ENCODE data around the gene GREB1.

The GREB1 gene

DNA sequence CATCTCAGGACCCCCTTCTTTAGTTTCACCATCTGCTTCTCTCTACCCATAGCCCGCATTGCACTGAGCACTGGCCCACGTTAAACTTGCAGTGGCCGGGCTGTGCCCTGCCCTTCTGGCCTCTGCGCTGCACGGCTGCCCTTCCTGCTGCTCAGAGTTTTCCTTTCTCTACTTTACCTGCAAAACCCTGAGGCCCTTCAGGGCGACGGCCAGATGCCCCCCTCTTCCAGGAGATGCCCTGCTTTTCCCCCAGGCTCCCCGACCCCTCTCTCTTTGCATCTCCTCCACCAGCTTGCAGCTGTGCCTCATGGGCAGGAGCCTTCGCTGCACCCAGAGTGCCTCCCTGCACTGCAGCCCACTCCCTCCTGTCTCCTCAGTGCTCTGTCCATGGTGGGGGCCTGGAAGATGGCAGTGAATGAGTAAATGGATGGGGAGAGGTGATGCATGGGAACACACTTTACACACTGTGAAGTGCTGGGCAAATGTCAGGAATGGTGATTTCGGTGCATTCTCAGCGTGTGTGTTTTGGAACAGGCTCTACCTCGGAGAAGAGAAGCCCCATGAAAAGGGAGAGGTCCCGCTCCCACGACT is 82.3 kb downstream of the GREB1 start:
- DNase-seq, result no peak

DNA sequence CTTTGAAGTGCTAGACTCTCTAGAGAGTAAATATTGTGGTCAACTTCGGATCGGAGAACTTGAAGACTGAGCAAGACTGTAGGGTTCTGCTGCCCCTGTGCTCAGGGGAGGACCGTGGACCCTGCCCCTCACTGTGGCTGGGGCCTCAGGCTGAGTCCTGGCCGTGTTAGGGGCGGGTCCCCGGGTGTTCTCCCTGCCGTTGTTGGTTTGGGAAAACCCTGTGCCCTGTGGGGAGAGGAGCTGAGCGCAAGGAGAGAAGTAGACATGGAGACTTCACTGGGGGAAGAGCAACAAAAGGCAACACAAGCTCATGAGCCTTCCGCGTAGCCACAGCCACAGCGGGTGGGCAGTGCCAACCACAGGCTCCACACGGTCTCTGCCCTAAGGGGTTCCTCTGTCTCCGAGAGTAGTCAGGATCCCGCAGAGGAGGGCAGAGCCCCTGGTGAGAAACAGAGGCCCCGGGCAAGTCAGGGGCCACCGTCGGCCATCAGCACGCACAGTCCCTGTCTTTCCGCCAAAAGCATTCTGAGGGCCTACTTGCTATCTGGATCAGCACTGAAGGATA is 83.1 kb downstream of the GREB1 start:
- no peak for DNase-seq

DNA sequence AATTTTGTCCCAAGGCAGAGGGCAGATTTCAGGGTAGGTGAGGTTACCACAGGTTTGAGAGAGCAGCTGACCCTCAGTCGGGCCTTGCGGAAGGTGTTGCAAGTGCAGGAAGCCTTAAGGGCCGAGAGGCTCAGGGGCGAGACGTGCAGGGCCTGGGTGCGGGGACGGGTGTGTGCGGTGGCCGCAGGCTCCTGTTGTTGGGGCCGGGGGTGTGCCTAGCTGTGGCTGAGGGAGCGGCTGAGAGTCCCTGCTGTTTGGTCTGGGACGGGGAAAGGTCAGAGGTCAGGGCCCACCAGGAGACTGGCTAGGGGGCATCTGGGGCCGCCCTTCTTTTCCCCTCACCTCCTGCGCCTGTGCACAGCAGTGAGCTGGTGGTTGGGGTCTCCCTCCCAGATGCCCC is 83.7 kb downstream of the GREB1 start:
- no peak for DNase-seq

DNA sequence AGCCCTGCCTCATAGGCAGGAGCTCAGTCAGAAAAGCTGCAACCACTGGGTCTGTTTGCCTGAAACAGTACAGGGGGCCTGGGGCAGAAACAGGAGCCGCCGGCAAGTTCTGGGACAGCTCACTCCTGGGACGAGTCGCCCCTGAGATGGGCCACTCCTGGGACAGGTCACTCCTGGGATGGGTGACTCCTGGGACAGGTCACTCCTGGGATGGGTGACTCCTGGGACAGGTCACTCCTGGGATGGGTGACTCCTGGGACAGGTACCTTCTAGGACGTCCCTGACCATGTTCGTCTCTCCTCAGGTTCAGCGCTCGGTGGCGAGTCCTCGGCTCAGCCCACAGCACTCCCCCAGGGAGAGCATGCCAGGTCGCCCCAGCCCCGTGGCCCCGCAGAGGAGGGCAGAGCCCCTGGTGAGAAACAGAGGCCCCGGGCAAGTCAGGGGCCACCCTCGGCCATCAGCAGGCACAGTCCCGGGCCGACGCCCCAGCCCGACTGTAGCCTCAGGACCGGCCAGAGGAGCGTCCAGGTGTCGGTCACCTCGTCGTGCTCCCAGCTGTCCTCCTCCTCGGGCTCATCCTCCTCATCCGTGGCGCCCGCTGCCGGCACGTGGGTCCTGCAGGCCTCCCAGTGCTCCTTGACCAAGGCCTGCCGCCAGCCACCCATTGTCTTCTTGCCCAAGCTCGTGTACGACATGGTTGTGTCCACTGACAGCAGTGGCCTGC is 84.3 kb downstream of the GREB1 start:
- no peak for DNase-seq

DNA sequence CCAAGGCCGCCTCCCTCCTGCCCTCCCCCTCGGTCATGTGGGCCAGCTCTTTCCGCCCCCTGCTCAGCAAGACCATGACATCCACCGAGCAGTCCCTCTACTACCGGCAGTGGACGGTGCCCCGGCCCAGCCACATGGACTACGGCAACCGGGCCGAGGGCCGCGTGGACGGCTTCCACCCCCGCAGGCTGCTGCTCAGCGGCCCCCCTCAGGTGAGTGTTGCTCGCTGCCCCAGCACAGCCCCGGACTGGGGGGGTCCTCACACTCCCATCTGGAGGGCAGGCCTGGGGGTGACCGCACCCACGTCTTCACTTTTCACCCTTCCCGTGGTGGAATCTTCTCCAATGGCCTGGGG is 84.8 kb downstream of the GREB1 start:
- no peak for DNase-seq

DNA sequence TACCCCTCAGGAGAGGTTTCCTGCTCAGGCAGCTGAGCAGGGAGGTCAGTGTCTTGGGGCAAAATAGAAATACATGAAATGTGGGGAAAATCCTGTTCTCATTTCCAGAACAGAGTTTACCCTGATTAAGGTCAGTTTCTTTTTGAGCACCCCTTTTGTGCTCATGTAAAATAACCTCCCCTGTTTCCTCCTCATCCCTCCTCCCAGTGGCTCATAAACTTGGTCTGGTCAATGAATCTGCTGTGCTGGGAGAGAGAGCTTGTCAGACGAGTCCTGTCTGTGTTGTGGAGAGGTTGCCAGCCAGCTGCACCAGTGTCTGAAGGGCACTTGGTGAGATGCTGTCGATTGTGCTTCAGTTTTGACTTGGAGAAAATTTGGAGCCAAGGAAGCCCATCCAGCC is 87.6 kb downstream of the GREB1 start:
- DNase-seq, result no peak

DNA sequence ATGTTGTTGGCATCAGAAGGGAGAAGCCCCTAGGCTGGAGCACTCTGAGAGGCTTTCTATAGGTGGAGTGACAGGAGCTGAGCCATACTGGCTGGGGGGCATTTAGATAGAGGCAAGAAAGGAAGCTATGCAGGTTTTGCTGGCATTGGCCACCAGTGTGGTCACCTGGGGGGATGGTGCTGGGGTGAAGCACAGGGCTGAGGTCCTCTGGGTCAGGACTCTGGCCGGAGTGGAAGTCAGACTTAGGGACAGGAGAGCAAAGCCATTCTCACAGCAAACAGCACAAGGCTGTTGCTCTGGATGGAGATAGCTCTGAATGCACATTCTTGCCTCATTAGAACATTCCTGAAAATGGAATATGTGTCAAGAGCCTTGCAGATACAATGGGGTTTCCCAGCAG is 88.8 kb downstream of the GREB1 start:
- DNase-seq, result no peak

DNA sequence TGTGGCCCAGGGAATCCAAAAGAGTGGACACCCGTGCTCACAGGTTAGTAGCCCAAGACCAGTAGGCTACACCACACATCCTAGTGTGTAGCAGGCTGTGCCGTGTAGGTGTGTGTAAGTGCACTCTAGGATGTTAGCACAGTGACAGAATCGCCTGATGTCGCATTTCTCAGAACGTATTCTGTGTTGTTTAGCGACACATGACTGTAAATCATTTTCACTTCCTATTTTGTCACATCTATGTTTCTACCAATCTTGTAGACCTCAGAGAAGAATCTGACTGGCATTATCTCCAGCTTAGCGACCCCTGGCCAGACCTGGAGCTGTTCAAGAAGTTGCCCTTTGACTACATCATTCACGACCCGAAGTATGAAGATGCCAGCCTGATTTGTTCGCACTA is 91.0 kb downstream of the GREB1 start:
- DNase-seq, result no peak

DNA sequence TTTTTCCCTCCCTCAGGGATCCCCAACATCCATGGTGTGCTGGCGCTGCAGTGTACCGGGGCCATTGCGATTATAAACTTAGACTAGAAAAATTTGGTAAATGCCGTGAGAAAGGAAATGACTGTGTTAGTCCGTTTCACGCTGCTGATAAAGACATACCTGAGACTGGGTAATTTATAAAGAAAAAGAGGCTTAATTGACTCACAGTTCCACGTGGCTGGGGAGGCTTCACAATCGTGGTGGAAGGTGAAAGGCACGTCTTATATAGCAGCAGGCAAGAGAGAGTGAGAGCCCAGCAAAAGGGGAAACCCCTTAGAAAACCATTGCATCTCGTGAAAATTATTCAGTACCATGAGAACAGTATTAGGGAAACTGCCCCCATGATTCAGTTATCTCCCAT is 91.8 kb downstream of the GREB1 start:
- DNase-seq, result no peak

DNA sequence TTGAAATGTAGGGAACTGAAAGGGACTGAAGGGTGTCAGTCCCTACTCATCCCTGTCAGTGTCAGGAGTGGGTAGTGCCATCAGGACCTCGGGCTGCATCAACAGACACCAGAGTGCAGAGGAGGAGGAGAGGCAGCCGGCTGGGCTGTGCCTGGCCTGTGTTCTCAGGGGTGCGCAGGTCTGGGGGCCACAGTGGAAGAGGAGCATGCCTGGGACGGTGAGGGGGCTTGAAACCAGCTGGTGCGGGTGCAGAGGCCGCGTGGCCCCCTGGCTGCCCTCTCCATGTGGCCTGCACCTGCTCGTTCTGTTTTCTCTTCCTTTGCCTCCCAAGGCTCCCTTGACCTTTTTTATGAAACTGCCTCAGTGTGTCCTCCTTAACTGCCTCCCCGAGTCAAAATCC is 94.8 kb downstream of the GREB1 start:
- no peak for DNase-seq

DNA sequence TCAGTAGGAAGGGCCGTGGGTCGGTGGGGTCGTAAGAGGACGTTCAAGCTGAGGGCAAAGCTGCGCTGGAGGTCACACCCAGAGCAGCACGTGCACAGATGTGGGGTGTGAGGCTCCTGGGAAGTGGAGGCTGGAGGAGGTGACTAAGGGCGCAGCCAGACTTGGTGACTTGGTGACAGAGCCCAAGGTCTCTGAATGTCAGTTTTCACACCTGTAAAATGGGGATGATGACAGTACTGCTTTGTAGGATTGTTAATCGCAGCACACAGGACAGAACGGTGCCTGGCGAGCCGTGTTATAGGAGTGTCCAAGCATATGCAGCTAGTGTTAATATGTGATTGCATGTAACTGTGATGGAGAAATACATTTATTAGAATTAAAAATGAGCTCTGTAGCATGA is 95.4 kb downstream of the GREB1 start:
- DNase-seq, result no peak

DNA sequence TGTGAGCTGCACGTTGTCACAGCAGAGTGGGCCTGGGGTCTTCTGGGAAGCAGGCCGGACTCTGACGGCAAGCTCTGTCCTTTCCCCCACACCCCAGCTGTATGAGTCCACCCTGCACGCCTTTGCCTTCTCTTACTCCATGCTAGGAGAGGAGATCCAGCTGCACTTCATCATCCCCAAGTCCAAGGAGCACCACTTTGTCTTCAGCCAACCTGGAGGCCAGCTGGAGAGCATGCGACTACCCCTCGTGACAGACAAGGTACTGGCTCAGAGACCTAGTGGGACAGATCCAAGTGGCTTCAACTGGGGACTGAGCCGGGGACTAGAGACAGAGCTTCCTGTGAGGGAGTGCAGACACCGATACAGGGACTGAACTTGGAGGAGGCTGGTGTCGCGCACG is 96.0 kb downstream of the GREB1 start:
- DNase-seq, result no peak

DNA sequence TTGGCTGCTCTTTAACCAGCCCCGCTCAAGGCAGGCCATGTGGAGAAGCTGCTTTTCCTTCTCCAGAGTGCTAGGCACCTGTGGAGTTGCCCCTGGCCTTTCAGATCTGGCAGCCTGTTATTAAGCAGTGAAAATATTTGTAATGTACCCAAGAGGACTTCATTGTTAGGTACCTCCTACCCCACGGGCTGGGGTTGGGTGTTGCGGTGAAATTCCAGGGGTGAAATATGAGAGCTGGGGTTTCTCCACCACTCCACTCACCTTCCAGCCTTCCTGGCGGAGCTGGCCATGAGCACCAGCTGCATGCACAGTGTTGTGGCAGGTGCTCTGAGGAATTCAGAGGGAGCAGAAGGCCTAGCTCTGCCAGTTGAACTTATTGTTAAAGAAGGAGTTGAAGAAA is 97.0 kb downstream of the GREB1 start:
- no peak for DNase-seq

DNA sequence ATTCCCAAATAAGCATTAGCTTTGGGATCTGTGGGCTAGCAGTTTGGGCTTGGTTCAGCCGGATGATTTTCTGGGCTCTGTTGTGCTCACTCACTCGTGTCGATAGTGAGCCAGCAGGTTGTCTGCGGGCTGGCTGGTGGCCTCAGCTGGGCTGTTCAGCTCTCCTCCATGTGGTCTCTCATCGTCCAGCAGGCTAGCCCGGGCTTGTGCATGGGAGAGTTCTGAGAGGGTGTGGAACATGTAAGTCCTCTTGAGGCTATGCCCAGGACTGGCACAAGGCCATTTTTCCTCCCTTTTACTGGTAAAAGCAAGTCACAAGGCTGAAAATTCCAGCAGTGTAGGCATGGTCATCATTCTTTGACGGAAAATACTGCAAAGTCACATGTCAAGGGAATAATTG is 97.6 kb downstream of the GREB1 start:
- no peak for DNase-seq

DNA sequence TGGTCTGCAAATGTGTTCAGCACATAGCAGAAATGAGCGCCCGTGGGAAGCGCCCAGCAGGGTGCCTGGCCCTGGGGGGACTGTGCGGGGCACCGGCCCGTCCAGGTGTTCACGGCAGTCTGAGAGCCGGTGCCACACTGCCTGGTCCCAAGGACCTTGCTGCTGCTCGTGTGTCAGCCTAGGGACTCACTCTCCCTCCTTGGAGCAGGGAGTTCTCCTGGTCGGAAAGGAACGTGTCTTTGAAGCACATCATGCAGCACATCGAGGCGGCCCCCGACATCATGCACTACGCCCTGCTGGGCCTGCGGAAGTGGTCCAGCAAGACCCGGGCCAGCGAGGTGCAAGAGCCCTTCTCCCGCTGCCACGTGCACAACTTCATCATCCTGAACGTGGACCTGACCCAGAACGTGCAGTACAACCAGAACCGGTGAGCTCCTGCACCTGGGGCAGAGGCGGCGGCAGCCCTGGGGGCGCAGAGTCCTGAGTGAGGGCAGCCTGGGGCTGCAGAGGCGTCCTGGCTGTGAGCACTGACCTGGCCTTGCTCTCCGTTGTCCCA is 100.2 kb downstream of the GREB1 start:
- DNase-seq, result no peak

DNA sequence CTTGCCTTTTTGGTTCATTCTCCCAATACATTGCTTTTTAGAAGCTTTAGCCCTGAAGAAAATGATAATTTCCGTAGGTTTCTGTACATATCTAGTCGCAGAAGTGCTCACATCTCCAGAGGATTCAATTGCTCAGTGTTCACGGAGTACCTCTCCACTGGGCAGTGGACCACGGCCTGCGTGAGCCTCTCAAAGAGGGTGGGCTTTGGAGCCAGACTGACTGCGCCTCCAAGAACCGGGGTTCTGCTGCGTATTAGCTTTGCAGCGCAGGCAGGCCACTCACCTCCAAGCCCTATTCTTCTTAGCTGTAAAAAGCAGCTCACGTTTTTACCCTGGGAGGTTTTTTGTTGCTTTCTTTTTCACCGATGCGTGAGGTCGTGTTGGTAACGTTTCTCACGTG is 100.7 kb downstream of the GREB1 start:
- DNase-seq, result no peak

DNA sequence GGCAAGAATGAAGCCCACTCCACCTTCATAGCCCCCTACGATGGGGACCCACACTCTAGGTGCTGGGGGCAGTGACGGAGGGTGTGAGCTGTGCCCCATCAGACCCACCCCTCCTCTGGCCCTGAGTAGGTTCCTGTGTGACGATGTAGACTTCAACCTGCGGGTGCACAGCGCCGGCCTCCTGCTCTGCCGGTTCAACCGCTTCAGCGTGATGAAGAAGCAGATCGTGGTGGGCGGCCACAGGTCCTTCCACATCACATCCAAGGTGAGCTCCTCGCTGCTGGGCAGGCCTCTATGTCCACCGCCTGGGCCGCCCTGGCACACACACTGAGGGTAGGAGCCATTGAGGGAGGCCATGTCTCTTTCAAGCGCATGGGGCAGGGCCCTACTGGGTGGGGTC is 101.3 kb downstream of the GREB1 start:
- no peak for DNase-seq

DNA sequence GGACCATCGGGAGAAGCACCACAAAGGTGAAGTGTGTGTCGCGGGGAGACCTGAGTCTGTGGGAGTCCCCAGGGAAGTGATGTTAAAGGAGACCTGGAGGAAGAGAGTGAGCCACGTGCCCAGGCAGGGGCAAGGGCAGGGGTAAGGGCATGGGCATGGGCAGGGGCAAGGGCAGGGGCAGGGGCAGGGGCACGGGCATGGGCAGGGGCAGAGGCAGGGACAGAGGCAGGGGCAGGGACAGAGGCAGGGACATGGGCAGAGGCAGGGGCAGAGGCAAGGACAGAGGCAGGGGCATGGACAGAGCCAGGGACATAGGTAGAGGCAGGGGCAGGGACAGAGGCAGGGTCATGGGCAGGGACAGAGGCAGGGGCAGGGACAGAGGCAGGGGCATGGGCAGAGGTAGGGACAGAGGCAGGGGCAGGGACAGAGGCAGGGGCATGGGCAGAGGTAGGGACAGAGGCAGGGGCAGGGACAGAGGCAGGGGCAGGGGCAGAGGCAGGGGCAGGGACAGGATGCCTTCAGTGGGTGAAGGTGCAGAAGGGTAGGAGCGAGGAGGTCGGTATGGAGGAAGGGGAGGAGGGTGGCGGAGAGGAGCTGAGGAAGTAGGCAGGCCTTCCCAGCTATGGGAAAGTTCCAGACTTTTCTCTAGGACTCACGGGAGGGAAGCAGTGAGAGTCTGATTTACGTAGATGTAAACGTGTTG is 102.9 kb downstream of the GREB1 start:
- DNase-seq, result no peak

DNA sequence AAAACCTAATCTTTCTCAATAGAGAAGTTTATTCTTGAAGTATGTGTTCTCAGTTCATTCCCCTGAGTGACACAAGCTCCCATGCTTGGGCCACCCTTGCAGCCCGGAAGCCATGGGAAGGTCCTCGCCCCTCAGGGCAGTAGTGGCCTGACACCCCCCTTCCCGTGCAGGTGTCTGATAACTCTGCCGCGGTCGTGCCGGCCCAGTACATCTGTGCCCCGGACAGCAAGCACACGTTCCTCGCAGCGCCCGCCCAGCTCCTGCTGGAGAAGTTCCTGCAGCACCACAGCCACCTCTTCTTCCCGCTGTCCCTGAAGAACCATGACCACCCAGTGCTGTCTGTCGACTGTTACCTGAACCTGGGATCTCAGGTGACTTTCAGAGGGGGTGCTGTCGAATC is 103.7 kb downstream of the GREB1 start:
- no peak for DNase-seq

DNA sequence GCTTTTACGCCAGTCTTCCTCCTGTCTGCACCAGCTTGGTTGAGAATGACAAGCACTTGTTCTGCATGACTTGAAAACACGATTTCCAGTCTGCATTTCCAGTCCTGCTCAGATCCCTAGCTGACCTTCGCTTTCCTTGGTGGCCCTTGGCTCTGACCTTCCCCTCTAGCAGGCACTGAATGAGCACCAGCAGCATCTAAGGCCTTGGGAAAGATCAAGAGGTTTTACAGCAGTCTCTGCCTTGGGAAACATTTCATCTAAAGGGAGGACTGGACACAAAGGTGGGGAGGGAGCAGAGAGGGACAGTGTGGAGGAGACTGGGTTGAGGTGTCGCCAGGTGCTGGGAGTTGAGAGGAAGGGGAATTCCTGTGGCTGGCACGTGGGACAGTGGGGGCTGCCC is 105.7 kb downstream of the GREB1 start:
- DNase-seq, result no peak

DNA sequence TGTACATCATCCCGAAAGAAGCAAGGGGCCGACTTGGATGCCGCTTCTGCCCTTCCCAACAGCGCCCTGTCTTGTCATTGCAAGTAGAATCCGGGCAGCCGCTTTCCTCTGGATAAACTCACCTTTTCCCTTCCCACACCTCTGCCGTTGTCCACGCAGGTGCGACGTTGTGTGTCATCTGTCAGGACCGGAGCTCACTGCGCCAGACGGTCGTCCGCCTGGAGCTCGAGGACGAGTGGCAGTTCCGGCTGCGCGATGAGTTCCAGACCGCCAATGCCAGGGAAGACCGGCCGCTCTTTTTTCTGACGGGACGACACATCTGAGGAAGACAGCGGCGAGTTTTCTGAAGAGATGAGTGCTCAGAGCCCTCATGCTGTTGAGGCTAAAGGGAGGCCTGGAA is 106.3 kb downstream of the GREB1 start:
- DNase-seq, result no peak

DNA sequence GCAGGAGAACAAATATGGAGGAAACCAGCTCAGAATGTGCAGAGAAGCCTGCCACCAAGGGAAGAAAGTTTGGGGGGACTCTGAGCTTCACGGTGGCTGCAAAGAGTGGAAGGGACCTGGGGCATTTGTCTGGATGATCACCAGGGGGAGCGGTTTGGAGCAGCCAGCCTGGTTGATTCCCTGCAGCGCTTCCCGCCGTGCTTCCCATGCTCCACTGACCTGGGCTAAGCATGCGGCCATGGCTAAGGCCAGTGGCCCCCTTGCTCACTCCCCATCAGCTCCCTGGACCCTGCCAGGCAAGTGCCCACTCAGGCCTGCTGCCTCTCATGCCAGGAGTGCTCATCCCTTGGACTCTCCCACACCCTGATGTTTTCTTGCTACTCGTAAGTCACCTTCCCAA is 109.1 kb downstream of the GREB1 start:
- no peak for DNase-seq

DNA sequence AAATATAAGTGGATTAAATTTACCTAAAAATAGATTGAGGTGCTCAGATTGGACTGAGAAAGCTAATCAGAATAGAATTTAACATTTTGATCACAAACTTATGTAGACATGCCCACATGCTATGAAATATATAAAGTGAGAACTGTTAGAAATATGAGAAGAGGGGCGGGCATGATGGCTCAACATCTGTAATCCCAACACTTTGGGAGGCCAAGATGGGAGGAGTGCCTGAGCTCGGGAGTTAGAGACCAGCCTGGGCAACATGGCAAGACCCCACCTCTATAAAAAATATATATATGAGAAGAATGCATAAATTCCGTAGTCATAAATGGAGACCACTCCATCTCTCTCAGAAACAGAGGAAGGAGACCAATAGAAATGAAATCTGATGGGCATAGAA is 110.4 kb downstream of the GREB1 start:
- DNase-seq, result no peak

DNA sequence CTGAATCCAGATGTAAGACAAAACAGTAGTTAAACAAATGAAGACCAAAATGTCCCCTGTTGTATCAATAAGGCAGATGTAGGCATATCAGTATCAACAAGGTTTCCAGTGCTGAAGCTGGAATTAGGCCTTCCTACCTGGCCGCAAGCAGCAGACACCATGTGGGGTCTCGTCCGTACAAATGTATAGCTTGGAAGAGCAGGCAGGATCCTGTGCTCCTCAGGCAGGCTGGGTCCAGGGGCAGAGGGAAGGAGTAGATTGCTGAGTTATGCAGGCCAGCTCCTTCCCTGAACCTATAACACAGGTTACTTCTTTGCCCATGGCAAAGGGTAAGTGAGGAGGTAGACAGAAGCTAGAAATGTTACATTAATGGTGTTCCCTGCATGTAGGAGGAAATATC is 112.7 kb downstream of the GREB1 start:
- no peak for DNase-seq

All from activated T-cell treated with anti-CD3 and anti-CD28 coated beads, Interleukin-2, amount 50 U/mL, for 1 hour (primary cell).